C4-2B (cell line): ENCODE measurements around the gene MTHFD2L.

ENCODE experiments used
- CTCF ChIP-seq: fragments of 450-650 bp; conservative IDR thresholded peaks from 2 replicates; pipeline ENCODE4 v1.5.1; 2017; ENCODE audit warnings: mild to moderate bottlenecking
- ZFX ChIP-seq: fragments of 450-650 bp; IDR thresholded peaks from 2 replicates; pipeline ENCODE4 v1.6.1; 2017

DNA sequence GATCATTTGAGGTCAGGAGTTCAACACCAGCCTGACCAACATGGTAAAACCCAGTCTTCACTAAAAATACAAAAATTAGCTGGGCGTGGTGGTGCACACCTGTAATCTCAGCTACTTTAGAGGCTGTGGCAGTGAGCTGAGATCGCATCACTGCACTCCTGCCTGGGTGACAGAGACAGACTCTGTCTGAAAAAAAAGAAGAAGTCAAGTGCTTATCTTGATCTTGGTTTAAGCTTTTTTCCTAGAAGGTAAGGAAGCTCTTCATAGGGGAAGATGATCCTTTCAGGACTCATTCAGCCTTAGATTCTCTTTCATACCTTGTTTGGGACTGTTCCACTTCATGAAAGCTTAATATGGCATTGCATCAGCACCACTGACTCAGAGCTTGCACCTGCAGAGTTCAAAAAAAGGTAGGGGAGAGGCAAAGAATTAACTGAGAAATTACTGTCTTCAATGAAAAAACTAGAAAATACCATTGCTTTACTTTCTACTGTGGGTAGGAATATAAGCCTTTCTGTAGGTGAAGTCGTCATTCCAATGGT, 79.6 kb downstream of the MTHFD2L start:
- TF ChIP-seq CTCF (no peak), ZFX (no peak)
